ENCODE measurements around the gene SCN8A.

Gene SCN8A

GRCh38 chr12:51726931-51727330 is 135.9 kb downstream of the SCN8A start:
- Mint-ChIP-seq H3K27ac (no peak overlapping the region), H3K4me3 (no peak overlapping the region), H3K9me3 (peaks cover 4% of the 10 kb centered on the region), H3K36me3 (ENCODE audit: low read depth) (no peaks in the 10 kb centered on the region), H3K27me3 (ENCODE audit: low read depth) (peaks cover 17% of the 10 kb centered on the region), H3K4me1 (no peaks in the 10 kb centered on the region)
- no peak for TF ChIP-seq CTCF (IDR thresholded peaks at IDR 0.05; ENCODE audit: unreplicated experiment in 3 of 3)

- peaks cover 21% of the 10 kb centered on the region for H3K9me3 Mint-ChIP-seq
- H3K4me1 Mint-ChIP-seq = no peaks in the 10 kb centered on the region
- no peaks in the 10 kb centered on the region for H3K27me3 Mint-ChIP-seq (ENCODE audit: low read depth)
- H3K36me3 Mint-ChIP-seq (ENCODE audit: low read depth) = no peaks in the 10 kb centered on the region
- H3K4me3 Mint-ChIP-seq = no peak overlapping the region
- no peak for TF ChIP-seq CTCF (IDR thresholded peaks at IDR 0.05; ENCODE audit: unreplicated experiment in 3 of 3)
- no peak overlapping the region for H3K27ac Mint-ChIP-seq
Measured at GRCh38 chr12:51729331-51729730, 138.3 kb downstream of the SCN8A start.

- no peak overlapping the region for H3K27ac Mint-ChIP-seq
- no peaks in the 10 kb centered on the region for H3K36me3 Mint-ChIP-seq (ENCODE audit: low read depth)
- H3K4me1 Mint-ChIP-seq = no peaks in the 10 kb centered on the region
- H3K27me3 Mint-ChIP-seq (ENCODE audit: low read depth) = no peaks in the 10 kb centered on the region
- H3K4me3 Mint-ChIP-seq = no peak overlapping the region
- TF ChIP-seq CTCF (IDR thresholded peaks at IDR 0.05; ENCODE audit: unreplicated experiment in 3 of 3) = no peak
- peaks cover 22% of the 10 kb centered on the region for H3K9me3 Mint-ChIP-seq
Measured at GRCh38 chr12:51730745-51731144, 139.7 kb downstream of the SCN8A start.

DNA sequence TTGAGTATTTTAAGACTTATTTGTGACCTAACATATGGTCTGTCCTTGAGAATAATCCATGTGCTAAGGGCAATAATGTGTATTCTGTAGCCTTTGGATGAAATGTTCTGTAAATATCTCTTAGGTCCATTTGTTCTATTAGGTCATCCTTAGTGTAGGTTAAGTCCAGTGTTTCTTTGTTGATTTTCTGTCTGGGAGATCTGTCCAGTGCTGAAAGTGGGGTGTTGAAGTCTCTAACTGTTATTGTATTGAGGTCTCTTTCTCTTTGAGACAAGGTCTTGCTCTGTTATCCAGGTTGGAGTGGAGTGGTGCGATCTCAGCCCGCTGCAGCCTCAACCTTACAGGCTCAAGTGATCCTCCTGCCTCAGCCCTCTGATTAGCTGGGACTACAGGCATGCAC is 149.5 kb downstream of the SCN8A start:
- no peak for TF ChIP-seq CTCF (IDR thresholded peaks at IDR 0.05; ENCODE audit: unreplicated experiment in 3 of 3)
- peaks cover 4% of the 10 kb centered on the region for H3K27me3 Mint-ChIP-seq (ENCODE audit: low read depth)
- no peak overlapping the region for H3K27ac Mint-ChIP-seq
- H3K4me3 Mint-ChIP-seq = no peak overlapping the region
- peaks cover 14% of the 10 kb centered on the region for H3K9me3 Mint-ChIP-seq
- no peaks in the 10 kb centered on the region for H3K4me1 Mint-ChIP-seq
- H3K36me3 Mint-ChIP-seq (ENCODE audit: low read depth) = no peaks in the 10 kb centered on the region

GRCh38 chr12:51744235-51744634 is 153.2 kb downstream of the SCN8A start:
- Mint-ChIP-seq H3K27me3 (ENCODE audit: low read depth) (peaks cover 4% of the 10 kb centered on the region), H3K36me3 (ENCODE audit: low read depth) (no peaks in the 10 kb centered on the region), H3K27ac (no peak overlapping the region), H3K4me3 (no peak overlapping the region), H3K9me3 (peaks cover 14% of the 10 kb centered on the region), H3K4me1 (no peaks in the 10 kb centered on the region)
- no peak for TF ChIP-seq CTCF (IDR thresholded peaks at IDR 0.05; ENCODE audit: unreplicated experiment in 3 of 3)

GRCh38 chr12:51744957-51745356 is 153.9 kb downstream of the SCN8A start:
- Mint-ChIP-seq H3K4me3 (no peak overlapping the region), H3K27ac (no peak overlapping the region), H3K9me3 (peaks cover 14% of the 10 kb centered on the region), H3K36me3 (ENCODE audit: low read depth) (no peaks in the 10 kb centered on the region), H3K27me3 (ENCODE audit: low read depth) (no peaks in the 10 kb centered on the region), H3K4me1 (no peaks in the 10 kb centered on the region)
- no peak for TF ChIP-seq CTCF (IDR thresholded peaks at IDR 0.05; ENCODE audit: unreplicated experiment in 3 of 3)
